Fibroblast of villous mesenchyme (primary cell): ENCODE data around the gene FBXW11. TPM values are rescaled to one million over a fixed set of nuclear protein-coding genes. Genes with fewer than 3 reads are reported as not detected.
"Not testable (repeated sequence)": the region's sequence is repeated elsewhere in the genome, so short reads cannot be mapped to it uniquely, and the experiment has no call there.

Experiments
- DNase-seq: peaks from one replicate; pipeline ENCODE4 v3.0.0-alpha.2; 2010; ENCODE audit warnings: low read depth
- H3K4me3 ChIP-seq: 2 replicates; pipeline ENCODE4 v1.5.1; 2011; ENCODE audit warnings: low read depth, mild to moderate bottlenecking, low read length
- total RNA-seq: library from RNA; depleted of rRNA; stranded (reverse); fragments of >200 nt; gene quantifications from 2 replicates; pipeline ENCODE4 v1.2.3, GENCODE V29; 2012
- TF ChIP-seq, protein P1 (sequence below): IDR thresholded peaks from 2 replicates; pipeline ENCODE4 v1.5.1; 2012; ENCODE audit warnings: low read depth, mild to moderate bottlenecking, low read length; ENCODE audit not compliant: insufficient read depth

Gene FBXW11
- total RNA-seq, 1 donor = 112 TPM

DNA sequence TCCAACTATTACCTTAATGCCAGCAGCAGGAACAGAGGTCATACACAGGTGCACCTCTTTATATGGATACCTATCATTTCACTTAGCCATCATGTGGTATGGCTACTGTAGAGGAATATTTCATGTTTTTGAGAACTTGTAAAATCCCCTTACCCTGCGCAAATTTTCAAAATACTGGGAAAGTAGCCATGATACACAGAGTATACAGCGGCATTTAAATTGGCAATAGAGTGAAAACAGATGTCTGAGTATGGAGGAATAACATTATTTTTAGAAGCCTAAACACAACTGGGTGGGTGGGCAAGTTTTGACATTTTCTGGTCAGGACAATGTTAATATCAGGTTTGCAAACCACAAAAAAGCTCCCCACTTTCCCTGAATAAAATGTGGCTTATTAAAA lies 111.4 kb downstream of the FBXW11 start:
- no peak overlapping the region for H3K4me3 ChIP-seq
- no peak for DNase-seq
- TF ChIP-seq, protein P1, sequence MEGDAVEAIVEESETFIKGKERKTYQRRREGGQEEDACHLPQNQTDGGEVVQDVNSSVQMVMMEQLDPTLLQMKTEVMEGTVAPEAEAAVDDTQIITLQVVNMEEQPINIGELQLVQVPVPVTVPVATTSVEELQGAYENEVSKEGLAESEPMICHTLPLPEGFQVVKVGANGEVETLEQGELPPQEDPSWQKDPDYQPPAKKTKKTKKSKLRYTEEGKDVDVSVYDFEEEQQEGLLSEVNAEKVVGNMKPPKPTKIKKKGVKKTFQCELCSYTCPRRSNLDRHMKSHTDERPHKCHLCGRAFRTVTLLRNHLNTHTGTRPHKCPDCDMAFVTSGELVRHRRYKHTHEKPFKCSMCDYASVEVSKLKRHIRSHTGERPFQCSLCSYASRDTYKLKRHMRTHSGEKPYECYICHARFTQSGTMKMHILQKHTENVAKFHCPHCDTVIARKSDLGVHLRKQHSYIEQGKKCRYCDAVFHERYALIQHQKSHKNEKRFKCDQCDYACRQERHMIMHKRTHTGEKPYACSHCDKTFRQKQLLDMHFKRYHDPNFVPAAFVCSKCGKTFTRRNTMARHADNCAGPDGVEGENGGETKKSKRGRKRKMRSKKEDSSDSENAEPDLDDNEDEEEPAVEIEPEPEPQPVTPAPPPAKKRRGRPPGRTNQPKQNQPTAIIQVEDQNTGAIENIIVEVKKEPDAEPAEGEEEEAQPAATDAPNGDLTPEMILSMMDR = no peak

DNA sequence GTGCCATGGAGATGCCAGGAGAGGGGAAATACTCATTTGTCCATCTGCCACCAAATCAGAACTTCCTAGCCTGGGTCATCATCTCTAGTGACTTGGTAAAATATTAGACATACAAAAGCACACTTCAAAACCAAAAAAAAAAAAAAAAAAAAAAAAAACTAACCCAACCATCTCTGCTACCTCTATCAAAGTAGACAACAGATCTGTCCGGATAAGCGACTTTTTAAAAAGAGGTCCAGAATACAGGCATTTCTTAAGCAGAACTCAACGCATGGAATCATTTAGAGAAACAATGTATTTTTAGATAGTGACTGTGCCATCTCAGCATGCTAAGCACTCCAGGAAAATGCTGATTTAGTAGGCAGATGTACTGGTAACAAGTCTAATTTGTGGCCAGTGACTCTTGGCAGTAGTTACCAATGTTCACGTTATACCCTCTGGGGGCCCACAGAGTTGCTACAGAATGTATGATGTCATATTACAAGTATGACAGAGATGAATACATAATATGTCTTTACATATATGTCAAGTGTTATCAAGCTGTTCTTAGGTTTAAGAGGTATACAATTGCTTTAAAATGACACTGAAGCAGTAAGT lies 113.0 kb downstream of the FBXW11 start:
- TF ChIP-seq, protein P1 = no peak
- no peak overlapping the region for H3K4me3 ChIP-seq
- DNase-seq = peak; percentile 46

DNA sequence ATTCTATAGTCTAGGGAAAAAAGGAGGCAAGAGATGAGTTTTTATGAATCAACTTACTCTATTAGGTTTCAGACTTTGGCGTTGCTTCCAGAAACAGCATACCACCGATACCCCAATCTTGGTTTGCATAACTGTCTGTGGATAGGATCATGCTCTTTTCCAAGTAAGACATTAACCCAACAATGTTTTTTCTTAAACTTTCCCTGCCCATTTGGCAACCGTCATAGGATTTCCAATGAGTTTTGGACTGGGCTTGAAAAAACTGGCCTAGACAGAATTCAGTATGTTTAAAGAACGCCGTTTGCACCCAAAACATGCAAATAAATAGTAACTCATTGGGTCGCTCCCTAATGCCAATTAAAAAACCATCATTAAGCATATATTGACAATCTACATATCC lies 114.8 kb downstream of the FBXW11 start:
- H3K4me3 ChIP-seq = no peak overlapping the region
- DNase-seq = no peak
- TF ChIP-seq, protein P1 = no peak

DNA sequence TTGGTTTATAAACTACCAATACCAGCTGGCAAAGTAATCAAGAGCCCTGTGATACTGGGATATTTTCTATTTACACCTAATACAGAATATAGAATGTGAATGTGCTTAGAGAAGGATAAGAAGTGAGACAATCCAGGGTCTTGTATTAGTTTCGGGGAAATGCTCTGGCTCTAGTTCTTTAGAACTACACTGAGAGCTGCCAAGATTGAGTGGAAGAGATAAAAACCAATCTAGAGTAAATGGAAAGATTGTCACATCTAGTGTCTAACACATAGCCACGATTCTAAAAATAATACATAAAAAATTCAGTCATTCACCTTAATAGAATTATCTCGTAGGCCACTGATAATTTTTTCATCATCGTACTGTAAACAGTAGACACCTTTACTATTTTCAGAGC lies 115.3 kb downstream of the FBXW11 start:
- no peak for DNase-seq

DNA sequence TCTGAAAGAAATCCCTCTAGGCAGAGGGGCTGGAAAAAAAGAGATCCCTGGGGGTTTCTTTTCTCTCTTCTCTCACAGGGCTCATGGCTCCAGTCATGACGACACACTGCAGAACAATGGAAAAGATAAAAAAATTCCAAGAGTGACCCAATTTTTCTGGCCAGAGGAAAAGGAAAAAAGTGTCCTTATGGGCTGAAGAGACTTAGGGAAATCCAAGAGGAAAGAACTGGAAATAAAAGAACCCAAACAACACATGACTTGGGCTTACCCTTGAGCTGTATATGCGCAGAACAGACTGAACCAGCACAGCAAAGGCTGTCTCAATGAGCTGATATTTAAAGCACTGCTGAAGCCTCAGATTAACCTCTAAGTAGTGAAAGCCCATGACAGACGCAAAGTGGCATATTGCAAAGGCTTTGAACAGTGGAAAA lies 118.4 kb downstream of the FBXW11 start:
- no peak for DNase-seq
- no peak overlapping the region for H3K4me3 ChIP-seq
- TF ChIP-seq, protein P1 = no peak

More for the DNA sequence above, 115.3 kb downstream of the FBXW11 start:
- no peak overlapping the region for H3K4me3 ChIP-seq
- TF ChIP-seq, protein P1 = no peak

DNA sequence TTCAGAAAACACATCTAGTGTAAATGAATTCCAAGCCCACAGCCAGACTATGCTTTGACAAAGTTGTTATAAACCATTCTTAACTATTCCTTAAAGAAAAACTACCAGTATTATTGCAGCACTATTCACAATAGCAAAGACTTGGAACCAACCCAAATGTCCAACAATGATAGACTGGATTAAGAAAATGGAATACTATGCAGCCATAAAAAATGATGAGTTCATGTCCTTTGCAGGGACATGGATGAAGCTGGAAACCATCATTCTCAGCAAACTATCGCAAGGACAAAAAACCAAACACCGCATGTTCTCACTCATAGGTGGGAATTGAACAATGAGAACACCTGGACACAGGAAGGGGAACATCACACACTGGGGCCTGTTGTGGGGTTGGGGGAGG lies 120.4 kb downstream of the FBXW11 start:
- H3K4me3 ChIP-seq, DNase-seq: not testable (repeated sequence)

DNA sequence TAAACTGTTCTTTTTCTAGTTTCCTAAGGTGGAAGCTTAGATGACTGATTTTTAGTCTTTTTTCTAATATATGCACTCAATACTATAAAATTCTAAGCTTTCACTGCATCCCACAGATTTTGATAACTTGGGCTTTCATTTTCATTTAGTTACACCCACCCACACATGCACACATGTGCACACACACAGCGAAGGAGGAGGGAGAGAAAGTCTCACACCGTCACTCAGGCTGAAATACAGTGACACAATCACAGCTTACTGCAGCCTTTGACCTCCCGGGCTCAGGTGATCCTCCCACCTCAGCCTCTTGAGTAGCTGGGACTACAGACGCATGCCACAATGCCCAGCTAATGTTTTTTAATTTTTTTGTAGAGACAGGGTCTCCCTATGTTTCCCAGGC lies 124.3 kb downstream of the FBXW11 start:
- TF ChIP-seq, protein P1 = no peak
- H3K4me3 ChIP-seq = no peak overlapping the region
- no peak for DNase-seq
